DND-41 (cell line): ENCODE measurements around the gene RNF111.

Experiments
- EZH2 ChIP-seq: IDR thresholded peaks from 3 replicates; pipeline ENCODE4 v1.6.1; 2012; ENCODE audit warnings: borderline replicate concordance, low read depth, mild to moderate bottlenecking, moderate library complexity, low read length, inconsistent platforms; ENCODE audit not compliant: severe bottlenecking
- TF ChIP-seq, protein P1 (sequence below): IDR thresholded peaks from 2 replicates; pipeline ENCODE4 v1.5.1; 2012; ENCODE audit warnings: borderline replicate concordance, low read length, moderate library complexity, mild to moderate bottlenecking; ENCODE audit not compliant: poor library complexity, severe bottlenecking; ENCODE audit errors: extremely low read depth

DNA sequence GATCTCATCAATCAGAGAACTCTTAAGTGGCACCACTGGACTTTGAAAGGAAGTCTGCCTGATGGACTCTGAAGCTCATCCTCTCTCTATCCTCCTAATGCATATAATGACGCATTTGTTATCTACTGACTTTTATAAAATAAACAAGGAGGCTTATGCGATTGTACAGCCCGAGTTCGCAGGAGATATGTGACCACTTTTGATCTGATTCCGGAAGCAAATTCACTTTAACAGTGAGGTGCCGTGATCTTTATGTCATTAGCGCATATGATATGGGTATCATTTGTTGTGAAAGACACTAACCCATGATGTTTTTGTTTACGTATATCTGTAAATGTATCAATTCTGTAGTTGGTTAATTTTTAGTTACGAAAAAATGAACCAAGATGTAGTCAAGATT, 427 bp upstream of the RNF111 start:
- TF ChIP-seq, protein P1, sequence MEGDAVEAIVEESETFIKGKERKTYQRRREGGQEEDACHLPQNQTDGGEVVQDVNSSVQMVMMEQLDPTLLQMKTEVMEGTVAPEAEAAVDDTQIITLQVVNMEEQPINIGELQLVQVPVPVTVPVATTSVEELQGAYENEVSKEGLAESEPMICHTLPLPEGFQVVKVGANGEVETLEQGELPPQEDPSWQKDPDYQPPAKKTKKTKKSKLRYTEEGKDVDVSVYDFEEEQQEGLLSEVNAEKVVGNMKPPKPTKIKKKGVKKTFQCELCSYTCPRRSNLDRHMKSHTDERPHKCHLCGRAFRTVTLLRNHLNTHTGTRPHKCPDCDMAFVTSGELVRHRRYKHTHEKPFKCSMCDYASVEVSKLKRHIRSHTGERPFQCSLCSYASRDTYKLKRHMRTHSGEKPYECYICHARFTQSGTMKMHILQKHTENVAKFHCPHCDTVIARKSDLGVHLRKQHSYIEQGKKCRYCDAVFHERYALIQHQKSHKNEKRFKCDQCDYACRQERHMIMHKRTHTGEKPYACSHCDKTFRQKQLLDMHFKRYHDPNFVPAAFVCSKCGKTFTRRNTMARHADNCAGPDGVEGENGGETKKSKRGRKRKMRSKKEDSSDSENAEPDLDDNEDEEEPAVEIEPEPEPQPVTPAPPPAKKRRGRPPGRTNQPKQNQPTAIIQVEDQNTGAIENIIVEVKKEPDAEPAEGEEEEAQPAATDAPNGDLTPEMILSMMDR = no peak
- TF ChIP-seq EZH2 = no peak
